Occipital lobe (tissue), 2 donors: Measurements from ENCODE around the gene ANKRD12. TPM values are rescaled to one million over a fixed set of nuclear protein-coding genes. Genes with fewer than 3 reads are reported as not detected.
"Not testable (repeated sequence)": the region's sequence is repeated elsewhere in the genome, so short reads cannot be mapped to it uniquely, and the experiment has no call there.

Source experiments
- DNase-seq: peaks from one replicate; lab custom pipeline; 2025; lab: John Stamatoyannopoulos, UW
- total RNA-seq: library from RNA; depleted of rRNA; stranded (reverse); fragments of >200 nt; gene quantifications from one replicate; pipeline ENCODE4 v1.2.3, GENCODE V29; 2014

The ANKRD12 gene
- 186 TPM for total RNA-seq

DNA sequence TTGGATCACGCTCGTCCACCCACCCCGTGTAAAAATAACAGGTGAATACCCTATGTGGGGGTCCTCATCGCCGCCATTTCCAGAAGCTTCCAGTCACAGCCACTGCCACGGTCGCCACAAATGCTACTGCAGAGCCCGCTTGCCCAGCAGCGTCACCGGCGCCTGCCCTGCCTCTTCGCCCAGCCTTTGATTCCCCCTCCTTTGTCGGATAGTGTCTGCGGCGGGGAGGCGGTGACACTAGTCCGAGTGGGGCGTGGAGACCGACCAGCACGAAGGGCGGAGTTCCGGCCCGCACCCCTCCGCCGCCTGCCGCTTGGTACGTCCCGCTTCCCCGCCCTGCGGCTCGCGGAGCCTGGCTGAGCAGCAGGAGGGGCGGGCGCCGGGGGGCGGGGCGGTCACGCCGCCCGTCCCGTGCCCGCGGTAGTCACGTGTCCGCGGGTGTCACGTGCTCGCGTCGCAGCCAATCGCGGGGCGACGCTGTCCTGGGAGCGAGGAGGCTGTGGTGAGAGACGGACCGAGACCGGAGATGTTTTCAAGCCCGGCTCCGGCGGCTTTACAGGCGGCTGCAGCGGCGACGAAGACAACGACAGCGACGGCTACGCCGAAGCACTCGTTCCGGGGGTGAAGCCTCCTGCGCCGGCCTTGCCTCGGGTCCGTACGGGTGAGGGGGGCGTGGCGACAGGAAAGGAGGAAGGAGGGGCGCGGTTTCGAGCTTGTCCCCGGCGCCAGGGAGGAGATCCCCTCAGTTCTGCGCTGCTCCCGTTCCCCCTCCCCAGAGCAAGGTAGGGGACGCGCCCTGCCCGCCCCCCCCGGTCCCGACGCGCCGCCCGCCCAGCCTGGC lies at the start of gene ANKRD12:
ANKRD12 (plus strand) TSS at position 467 of the 841 bp plus-strand sequence. CDS start 45,652 bp downstream, outside the sequence.
- DNase-seq = peak; percentile 98

- DNase-seq = no peak
These were observed 49.4 kb upstream of the ANKRD12 start for GRCh38 chr18:9087144-9087543.

DNA sequence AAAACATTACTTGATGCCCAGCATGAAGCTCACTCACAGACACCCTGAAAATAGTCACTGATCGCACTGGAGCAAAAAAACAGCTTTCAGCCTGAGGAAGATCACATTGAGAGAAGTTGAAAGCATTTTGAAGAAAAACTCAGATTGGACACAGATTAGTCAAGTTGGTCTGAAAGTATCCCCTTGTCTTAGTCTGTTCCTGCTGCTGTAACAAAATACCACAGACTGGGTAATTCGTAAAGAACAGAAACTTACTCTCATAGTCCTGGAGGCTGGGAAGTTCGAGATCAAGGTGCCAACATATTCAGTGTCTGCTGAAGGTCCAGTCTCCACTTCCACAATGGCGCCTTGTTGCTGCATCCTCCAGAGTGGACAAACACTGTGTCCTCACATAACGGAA lies 48.3 kb upstream of the ANKRD12 start:
- DNase-seq = no peak

DNA sequence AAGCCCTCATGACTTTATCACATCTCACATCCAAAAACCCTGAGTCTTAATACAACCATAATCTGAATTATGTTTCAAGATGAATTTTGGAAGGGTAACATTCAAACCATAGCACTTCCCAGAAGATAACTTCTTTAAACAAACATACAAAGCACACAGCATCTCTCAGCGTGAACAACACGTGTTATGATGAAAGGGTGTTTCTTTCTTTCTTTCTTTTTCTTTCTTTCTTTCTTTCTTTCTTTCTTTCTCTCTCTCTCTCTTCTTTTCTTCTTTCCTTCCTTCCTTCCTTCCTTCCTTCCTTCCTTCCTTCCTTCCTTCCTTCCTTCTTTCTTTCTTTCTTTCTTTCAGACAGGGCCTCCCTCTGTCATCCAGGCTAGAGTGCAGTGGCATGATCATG lies 47.9 kb upstream of the ANKRD12 start:
- not testable (repeated sequence) for DNase-seq

DNA sequence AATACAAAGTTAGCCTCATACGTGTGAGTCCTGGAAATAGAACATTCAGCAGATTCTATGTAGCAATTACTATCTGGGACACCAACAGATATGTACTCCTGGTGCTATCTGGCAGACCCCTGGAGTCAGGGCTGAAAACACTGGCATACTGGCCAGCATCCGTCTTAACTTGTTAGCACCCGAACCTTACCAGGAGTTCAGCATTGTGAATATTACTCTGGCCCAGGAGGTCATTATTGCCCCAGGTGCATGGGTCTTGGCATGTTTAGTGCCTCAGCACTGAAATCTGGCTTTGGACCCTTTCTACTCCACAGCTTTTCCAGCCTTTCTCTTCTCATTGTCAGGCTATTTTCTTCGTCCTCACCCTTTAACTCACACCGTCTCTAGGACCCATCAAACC lies 46.0 kb upstream of the ANKRD12 start:
- DNase-seq = no peak

GRCh38 chr18:9091066-9091476 lies 45.5 kb upstream of the ANKRD12 start:
- DNase-seq = no peak

GRCh38 chr18:9092665-9093064 lies 43.9 kb upstream of the ANKRD12 start:
- DNase-seq = no peak

- DNase-seq = not testable (repeated sequence)
These were observed 43.5 kb upstream of the ANKRD12 start for GRCh38 chr18:9093109-9093508.

- DNase-seq = no peak
These were observed 42.0 kb upstream of the ANKRD12 start for GRCh38 chr18:9094307-9095226.

GRCh38 chr18:9095297-9096006 lies 41.1 kb upstream of the ANKRD12 start:
- DNase-seq = no peak

GRCh38 chr18:9096007-9096371 lies 40.6 kb upstream of the ANKRD12 start:
- DNase-seq = no peak

DNA sequence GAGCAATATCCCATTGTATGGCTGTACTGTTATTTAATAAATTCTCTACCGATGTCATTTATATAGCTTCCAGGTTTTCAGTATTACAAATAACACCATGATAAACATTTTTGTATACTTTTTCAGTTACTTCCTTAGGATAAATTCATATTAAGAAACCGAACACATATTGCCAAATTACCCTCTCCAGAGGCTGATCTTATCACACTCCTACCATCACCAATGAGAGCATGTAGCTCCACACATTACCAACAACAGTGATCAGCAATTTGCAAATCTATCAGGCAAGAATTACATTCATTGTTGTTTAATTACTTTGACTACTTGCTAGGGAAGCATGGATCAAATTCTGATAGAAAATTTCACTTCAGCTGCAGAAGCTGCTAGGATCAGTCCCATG lies 39.9 kb upstream of the ANKRD12 start:
- DNase-seq = no peak

DNA sequence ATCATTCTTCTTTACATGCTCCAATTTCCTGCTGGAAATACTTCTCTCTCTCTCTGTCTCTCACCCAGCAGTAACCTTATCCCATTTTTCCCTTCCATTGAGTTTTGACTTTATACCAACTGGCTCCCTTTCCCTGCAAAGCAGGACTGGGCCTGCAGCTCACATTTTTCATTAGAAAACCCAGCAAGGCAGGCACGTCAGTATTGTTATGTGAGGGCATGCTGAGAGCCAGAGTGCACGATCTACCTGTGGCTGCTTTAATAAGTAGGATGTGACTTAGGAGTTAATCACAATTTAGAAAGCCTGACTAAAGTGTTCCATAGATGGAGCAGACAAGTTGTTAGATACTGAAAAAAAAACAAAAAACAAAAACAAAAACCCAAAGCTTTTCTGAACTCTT lies 39.2 kb upstream of the ANKRD12 start:
- no peak for DNase-seq

GRCh38 chr18:9100796-9101195 lies 35.8 kb upstream of the ANKRD12 start:
- DNase-seq = no peak

GRCh38 chr18:9101730-9102507 lies 34.7 kb upstream of the ANKRD12 start:
- DNase-seq = no peak

DNA sequence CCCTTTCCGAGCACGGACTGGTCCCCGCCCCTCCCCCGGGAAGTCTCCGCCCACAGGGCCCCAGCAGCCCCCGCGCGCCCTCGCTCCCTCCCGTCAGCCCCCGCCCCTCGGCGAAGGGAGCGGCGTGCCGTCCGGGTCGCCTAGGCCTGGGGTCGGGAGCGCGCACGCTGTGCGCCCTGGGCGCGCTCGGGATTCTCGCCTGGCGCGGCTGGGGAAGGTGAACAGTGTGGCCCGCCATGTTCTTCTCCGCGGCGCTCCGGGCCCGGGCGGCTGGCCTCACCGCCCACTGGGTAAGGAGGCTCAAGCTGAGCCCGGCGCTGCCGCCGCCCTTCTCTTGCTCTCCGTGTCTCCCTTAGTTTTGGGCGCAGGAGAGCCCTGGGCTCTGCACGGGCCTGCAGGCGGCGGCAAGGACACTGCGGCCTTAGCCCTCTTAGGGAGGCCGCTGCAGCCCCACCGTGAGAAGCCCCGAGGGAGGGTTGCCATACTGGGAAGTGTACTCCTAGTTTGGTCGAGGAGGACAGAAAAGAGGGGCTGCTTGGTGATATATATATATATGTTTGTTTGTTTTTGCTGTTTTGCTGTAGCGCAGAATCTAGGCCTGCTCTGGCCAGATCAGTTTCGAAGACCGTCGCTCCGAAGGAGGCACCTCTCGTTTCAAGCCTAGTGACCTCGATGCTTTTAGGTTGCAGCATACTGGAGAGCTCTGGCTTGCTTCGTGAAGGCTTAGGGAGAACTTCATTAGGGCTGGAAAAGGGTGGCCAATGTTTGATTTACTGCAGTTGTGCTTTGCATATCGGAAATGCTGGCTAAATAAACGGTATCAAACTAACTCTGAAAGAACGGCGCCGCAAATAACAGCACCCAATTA lies 33.8 kb upstream of the ANKRD12 start, which contains the start of gene NDUFV2:
NDUFV2 (plus strand) TSS at position 192 of the 868 bp plus-strand sequence; CDS start at position 237, 45 bp downstream.
- peak; percentile 95 for DNase-seq

DNA sequence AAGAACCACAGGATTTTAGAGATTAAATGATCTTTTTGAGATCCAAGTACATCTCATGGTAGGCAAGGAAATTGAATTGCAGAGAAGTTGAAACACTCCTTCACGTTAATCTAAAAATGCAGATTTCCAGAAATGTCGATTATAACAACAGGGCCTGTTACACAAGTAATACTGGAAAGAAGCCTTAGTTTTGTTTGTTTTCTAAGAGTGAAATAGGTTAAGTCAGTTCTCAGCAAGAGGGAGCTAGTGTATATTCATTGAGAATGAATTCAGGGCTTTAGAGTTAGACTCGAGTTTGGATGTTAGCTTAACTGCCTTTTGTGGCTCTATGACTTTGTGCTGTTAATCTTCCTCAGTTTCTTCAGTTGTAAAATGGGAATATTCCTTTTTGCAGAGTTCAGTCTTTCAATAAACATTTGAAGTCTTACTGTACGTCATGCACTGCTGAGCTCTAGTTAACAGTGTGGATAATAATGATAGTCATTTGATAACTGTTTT lies 33.2 kb upstream of the ANKRD12 start:
- DNase-seq = no peak

- DNase-seq = no peak
These were observed 32.2 kb upstream of the ANKRD12 start for GRCh38 chr18:9104244-9104901.

DNA sequence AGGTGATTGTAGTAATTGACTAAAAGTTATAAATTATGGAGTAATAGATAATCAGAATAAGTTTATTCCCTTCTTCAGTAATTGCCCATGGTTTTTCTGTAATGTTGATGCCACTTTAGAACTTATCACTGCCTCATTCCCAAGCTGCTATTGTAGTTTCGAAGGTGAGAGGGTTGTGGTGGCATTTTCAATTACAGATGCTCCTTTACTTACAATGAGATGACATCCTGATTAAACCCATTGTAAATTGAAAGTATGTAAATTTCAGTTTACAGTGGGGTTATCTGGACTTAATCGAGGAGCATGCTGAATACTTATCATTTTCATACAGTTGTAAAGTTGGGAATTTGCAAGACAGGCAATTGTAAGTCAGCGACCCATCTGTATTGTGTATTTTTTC lies 31.2 kb upstream of the ANKRD12 start:
- DNase-seq = no peak
